ENCODE results near the gene TSPOAP1. TPM values are rescaled to one million over a fixed set of nuclear protein-coding genes. Genes with fewer than 3 reads are reported as not detected.

Gene TSPOAP1
- total RNA-seq, 1 donor from 2014 or later, result 13.6 TPM

GRCh38 chr17:58272367-58273280, 56.0 kb downstream of the TSPOAP1 start:
- DNase-seq (no peak), ATAC-seq (ENCODE audit: poor library complexity) (no peak)
- intact Hi-C loops (cut with DNase I), result no loop called here

GRCh38 chr17:58271216-58271931, 57.2 kb downstream of the TSPOAP1 start:
- ATAC-seq (ENCODE audit: poor library complexity), result no peak
- intact Hi-C loops (cut with DNase I), result no loop called here
- no peak for DNase-seq

- intact Hi-C loops (cut with DNase I), result no loop called here
- no peak for DNase-seq
- no peak for ATAC-seq (ENCODE audit: poor library complexity)
Measured at GRCh38 chr17:58270476-58271215, 57.9 kb downstream of the TSPOAP1 start.

- ATAC-seq (ENCODE audit: poor library complexity), result no peak
- no peak for DNase-seq
- intact Hi-C loops (cut with DNase I), result no loop called here
Measured at GRCh38 chr17:58269557-58270291, 58.9 kb downstream of the TSPOAP1 start.

- DNase-seq (no peak), ATAC-seq (ENCODE audit: poor library complexity) (no peak)
- intact Hi-C loops (cut with DNase I), result no loop called here
Measured at GRCh38 chr17:58268774-58269556, 59.6 kb downstream of the TSPOAP1 start.

GRCh38 chr17:58268326-58268725, 60.3 kb downstream of the TSPOAP1 start:
- DNase-seq (no peak), ATAC-seq (ENCODE audit: poor library complexity) (no peak)
- intact Hi-C loops (cut with DNase I), result no loop called here

GRCh38 chr17:58267347-58268324, 61.0 kb downstream of the TSPOAP1 start:
- ATAC-seq (ENCODE audit: poor library complexity), result no peak
- DNase-seq, result no peak
- intact Hi-C loops (cut with DNase I), result no loop called here

- no peak for DNase-seq
- intact Hi-C loops (cut with DNase I), result no loop called here
- no peak for ATAC-seq (ENCODE audit: poor library complexity)
Measured at GRCh38 chr17:58265902-58266875, 62.4 kb downstream of the TSPOAP1 start.

- ATAC-seq (ENCODE audit: poor library complexity) (no peak), DNase-seq (no peak)
- intact Hi-C loops (cut with DNase I), result no loop called here
Measured at GRCh38 chr17:58265271-58265670, 63.3 kb downstream of the TSPOAP1 start.

- intact Hi-C loops (cut with DNase I), result no loop called here
- DNase-seq, result no peak
- no peak for ATAC-seq (ENCODE audit: poor library complexity)
Measured at GRCh38 chr17:58264407-58265103, 64.0 kb downstream of the TSPOAP1 start.

GRCh38 chr17:58263773-58264172, 64.8 kb downstream of the TSPOAP1 start:
- ATAC-seq (ENCODE audit: poor library complexity) (no peak), DNase-seq (no peak)
- intact Hi-C loops (cut with DNase I), result no loop called here

GRCh38 chr17:58262149-58262548, 66.4 kb downstream of the TSPOAP1 start:
- intact Hi-C loops (cut with DNase I), result no loop called here
- no peak for DNase-seq
- no peak for ATAC-seq (ENCODE audit: poor library complexity)

- DNase-seq, result no peak
- intact Hi-C loops (cut with DNase I), result no loop called here
- ATAC-seq (ENCODE audit: poor library complexity), result no peak
Measured at GRCh38 chr17:58254803-58255202, 73.8 kb downstream of the TSPOAP1 start.

- ATAC-seq (ENCODE audit: poor library complexity), result no peak
- intact Hi-C loops (cut with DNase I), result no loop called here
- DNase-seq, result no peak
Measured at GRCh38 chr17:58253082-58253481, 75.5 kb downstream of the TSPOAP1 start.

GRCh38 chr17:58252141-58252540, 76.5 kb downstream of the TSPOAP1 start:
- ATAC-seq (ENCODE audit: poor library complexity) (no peak), DNase-seq (no peak)
- intact Hi-C loops (cut with DNase I), result no loop called here

All from Right ventricle myocardium superior (tissue), 1 donor.